ENCODE measurements around the gene CXCL8.
"Not testable (repeated sequence)": the region's sequence is repeated elsewhere in the genome, so short reads cannot be mapped to it uniquely, and the experiment has no call there.

The CXCL8 gene

DNA sequence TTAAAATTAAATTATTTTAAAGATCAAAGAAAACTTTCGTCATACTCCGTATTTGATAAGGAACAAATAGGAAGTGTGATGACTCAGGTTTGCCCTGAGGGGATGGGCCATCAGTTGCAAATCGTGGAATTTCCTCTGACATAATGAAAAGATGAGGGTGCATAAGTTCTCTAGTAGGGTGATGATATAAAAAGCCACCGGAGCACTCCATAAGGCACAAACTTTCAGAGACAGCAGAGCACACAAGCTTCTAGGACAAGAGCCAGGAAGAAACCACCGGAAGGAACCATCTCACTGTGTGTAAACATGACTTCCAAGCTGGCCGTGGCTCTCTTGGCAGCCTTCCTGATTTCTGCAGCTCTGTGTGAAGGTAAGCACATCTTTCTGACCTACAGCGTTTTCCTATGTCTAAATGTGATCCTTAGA lies at the start of gene CXCL8:
Gene CXCL8, plus strand, starts transcription at position 217 of the 426 bp plus-strand sequence. Its CDS starts 90 bp downstream, at position 307.
- no peak within 1 kb of the TSS for H3K27ac ChIP-seq (ENCODE audit: low read length)
- H3K27me3 ChIP-seq (ENCODE audit: insufficient read depth, low read length): no peaks in the 10 kb centered on the region
- no peak within 1 kb of the TSS for H3K4me3 ChIP-seq (ENCODE audit: low read length)
- H3K36me3 ChIP-seq (ENCODE audit: insufficient read depth, low read depth, low read length): no peaks in the 10 kb centered on the region
- H3K9me3 ChIP-seq (ENCODE audit: insufficient read depth, low read depth, low read length): no peaks in the 10 kb centered on the region
- H3K4me1 ChIP-seq (ENCODE audit: insufficient read depth, low read length): no peaks in the 10 kb centered on the region
- no peak within 1 kb of the TSS for H3K9ac ChIP-seq (ENCODE audit: low read depth, low read length)

DNA sequence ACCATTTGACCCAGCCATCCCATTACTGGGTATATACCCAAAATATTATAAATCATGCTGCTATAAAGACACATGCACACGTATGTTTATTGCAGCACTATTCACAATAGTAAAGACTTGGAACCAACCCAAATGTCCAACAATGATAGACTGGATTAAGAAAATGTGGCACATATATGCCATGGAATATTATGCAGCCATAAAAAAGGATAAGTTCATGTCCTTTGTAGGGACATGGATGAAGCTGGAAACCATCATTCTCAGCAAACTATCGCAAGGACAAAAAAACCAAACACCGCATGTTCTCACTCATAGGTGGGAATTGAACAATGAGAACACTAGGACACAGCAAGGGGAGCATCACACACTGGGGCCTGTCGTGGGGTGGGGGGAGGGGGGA lies 49.2 kb upstream of the CXCL8 start:
- H3K36me3 ChIP-seq (ENCODE audit: insufficient read depth, low read depth, low read length); H3K9me3 ChIP-seq (ENCODE audit: insufficient read depth, low read depth, low read length); H3K27me3 ChIP-seq (ENCODE audit: insufficient read depth, low read length); H3K27ac ChIP-seq (ENCODE audit: low read length); H3K9ac ChIP-seq (ENCODE audit: low read depth, low read length); H3K4me3 ChIP-seq (ENCODE audit: low read length); H3K4me1 ChIP-seq (ENCODE audit: insufficient read depth, low read length): not testable (repeated sequence)

DNA sequence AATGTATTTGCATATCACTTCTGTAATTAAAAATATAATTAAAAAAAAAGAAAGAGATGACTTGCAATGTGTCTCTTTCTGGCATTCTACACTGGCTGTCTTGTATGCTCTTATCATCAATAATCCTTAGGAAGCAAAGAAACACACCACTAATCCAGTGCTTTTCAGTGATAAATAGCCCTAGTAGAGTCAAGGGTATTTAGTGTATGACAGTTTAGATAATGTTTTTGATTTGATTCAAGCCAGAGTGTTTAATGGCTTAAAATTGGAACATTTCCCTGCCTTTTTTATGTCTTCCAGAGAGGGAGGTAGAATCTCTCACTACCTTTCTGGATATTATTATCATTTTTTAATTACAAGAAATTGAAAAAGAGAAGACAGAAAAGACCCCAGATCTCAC lies 48.6 kb upstream of the CXCL8 start:
- H3K4me3 ChIP-seq (ENCODE audit: low read length): no peak overlapping the region
- H3K9ac ChIP-seq (ENCODE audit: low read depth, low read length): no peak overlapping the region
- no peaks in the 10 kb centered on the region for H3K27me3 ChIP-seq (ENCODE audit: insufficient read depth, low read length)
- no peaks in the 10 kb centered on the region for H3K4me1 ChIP-seq (ENCODE audit: insufficient read depth, low read length)
- H3K27ac ChIP-seq (ENCODE audit: low read length): no peak overlapping the region
- no peaks in the 10 kb centered on the region for H3K36me3 ChIP-seq (ENCODE audit: insufficient read depth, low read depth, low read length)
- no peaks in the 10 kb centered on the region for H3K9me3 ChIP-seq (ENCODE audit: insufficient read depth, low read depth, low read length)

DNA sequence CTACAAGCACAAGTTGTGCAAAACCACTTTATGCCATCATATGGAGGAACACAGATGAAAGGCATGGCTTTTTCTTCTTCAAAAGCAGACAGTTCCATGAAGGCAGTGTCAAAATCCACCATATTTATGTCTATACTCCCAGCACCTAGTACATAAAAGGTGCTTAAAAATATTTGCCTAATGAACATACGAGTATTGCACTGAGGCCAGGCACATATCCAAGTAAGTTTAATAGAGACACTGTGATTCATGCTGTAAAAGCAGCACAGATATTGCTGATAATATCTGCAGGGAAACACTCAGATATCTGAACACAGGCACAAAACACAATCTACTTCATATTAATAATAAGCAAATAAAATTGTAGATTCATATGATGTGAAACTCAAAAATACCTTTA lies 48.1 kb upstream of the CXCL8 start:
- H3K4me1 ChIP-seq (ENCODE audit: insufficient read depth, low read length): no peaks in the 10 kb centered on the region
- H3K9ac ChIP-seq (ENCODE audit: low read depth, low read length): no peak overlapping the region
- H3K36me3 ChIP-seq (ENCODE audit: insufficient read depth, low read depth, low read length): no peaks in the 10 kb centered on the region
- no peaks in the 10 kb centered on the region for H3K27me3 ChIP-seq (ENCODE audit: insufficient read depth, low read length)
- no peaks in the 10 kb centered on the region for H3K9me3 ChIP-seq (ENCODE audit: insufficient read depth, low read depth, low read length)
- no peak overlapping the region for H3K4me3 ChIP-seq (ENCODE audit: low read length)
- no peak overlapping the region for H3K27ac ChIP-seq (ENCODE audit: low read length)

DNA sequence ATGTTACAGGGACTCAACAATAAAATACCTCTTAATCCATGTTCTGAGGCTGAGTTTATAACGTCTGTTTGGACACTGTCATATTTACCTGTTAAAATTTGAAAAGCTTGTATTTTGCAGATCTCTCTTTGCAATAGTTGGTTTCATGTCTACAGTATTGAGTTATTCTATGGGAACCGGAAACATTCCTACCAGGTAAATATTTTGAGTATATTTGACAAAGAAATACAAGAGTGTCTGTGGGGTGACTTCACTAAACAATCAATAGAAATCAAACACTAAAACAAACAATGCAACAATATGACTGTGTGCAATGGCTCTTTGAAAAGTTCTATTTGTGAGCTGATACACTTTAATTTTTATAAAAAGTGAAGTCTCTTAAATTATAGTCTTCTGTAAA lies 47.7 kb upstream of the CXCL8 start:
- Histone ChIP-seq H3K4me1 (ENCODE audit: insufficient read depth, low read length) (no peaks in the 10 kb centered on the region), H3K36me3 (ENCODE audit: insufficient read depth, low read depth, low read length) (no peaks in the 10 kb centered on the region), H3K9ac (ENCODE audit: low read depth, low read length) (no peak overlapping the region), H3K27me3 (ENCODE audit: insufficient read depth, low read length) (no peaks in the 10 kb centered on the region), H3K4me3 (ENCODE audit: low read length) (no peak overlapping the region), H3K27ac (ENCODE audit: low read length) (no peak overlapping the region), H3K9me3 (ENCODE audit: insufficient read depth, low read depth, low read length) (no peaks in the 10 kb centered on the region)

DNA sequence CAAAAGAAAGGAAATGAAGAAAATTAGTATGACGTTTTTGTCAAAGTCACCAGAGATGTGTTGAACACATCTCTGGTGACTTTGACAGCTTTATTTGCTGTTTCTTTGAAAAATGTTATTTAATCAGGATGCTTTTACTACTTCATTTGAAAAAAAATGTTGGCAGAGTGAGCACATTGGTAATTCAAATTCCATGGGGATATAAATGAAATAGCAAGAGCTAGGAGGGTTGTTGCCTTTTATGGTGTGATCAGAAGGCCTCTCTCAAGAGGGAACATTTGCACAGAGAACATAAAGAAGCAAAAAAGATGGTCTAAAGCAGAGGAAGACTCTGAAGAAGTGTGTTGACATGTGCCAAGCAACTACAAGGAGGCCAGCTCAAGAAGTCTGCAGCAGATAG lies 46.6 kb upstream of the CXCL8 start:
- H3K27ac ChIP-seq (ENCODE audit: low read length): no peak overlapping the region
- H3K9me3 ChIP-seq (ENCODE audit: insufficient read depth, low read depth, low read length): no peaks in the 10 kb centered on the region
- H3K4me1 ChIP-seq (ENCODE audit: insufficient read depth, low read length): 0 out of 2 replicates have a peak, but pooled peaks cover 4% of the 10 kb centered on the region
- no peak overlapping the region for H3K4me3 ChIP-seq (ENCODE audit: low read length)
- H3K27me3 ChIP-seq (ENCODE audit: insufficient read depth, low read length): no peaks in the 10 kb centered on the region
- H3K36me3 ChIP-seq (ENCODE audit: insufficient read depth, low read depth, low read length): no peaks in the 10 kb centered on the region
- no peak overlapping the region for H3K9ac ChIP-seq (ENCODE audit: low read depth, low read length)

DNA sequence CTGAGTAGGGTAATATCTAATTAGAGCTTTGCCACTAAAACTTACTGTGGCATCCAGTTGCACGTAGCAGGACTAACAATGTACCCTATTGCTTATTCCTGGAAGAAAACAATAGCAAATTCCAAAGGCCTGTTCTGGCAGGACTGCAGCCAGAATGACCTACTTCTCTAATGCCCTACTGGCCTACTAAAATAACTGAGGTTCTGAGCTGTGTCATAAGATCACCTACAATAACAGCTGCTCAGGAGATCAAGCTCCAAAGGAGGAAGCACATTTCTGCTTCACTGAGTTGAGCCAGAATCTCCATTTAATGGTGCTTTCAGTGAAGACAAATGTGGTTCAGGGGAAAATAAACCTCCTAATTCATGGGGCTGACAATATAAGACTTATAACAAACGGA lies 42.2 kb upstream of the CXCL8 start:
- Histone ChIP-seq H3K27me3 (ENCODE audit: insufficient read depth, low read length) (no peaks in the 10 kb centered on the region), H3K9me3 (ENCODE audit: insufficient read depth, low read depth, low read length) (no peaks in the 10 kb centered on the region), H3K9ac (ENCODE audit: low read depth, low read length) (no peak overlapping the region), H3K4me1 (ENCODE audit: insufficient read depth, low read length) (0 out of 2 replicates have a peak, but pooled peaks cover 4% of the 10 kb centered on the region), H3K27ac (ENCODE audit: low read length) (no peak overlapping the region), H3K4me3 (ENCODE audit: low read length) (no peak overlapping the region), H3K36me3 (ENCODE audit: insufficient read depth, low read depth, low read length) (no peaks in the 10 kb centered on the region)

DNA sequence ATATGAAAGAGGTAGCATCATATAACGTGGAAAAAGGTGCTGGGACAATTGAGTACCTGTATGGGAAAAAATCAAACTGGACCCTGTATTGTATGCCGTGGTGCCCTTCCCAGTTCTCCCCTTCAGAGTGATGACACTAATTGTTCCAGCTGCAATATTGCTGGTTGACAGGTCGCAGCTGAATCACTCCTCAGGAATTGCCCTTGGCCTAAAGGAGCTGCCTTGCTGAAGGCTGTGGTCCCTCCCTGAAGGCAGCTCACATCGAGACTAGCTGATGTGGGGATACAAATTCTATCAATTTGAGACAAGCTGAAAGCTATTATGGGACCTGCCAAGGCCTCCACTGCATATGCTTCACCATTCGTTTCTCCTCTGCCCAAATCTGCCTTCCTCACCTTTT lies 39.3 kb upstream of the CXCL8 start:
- H3K4me1 ChIP-seq (ENCODE audit: insufficient read depth, low read length): peaks cover 19% of the 10 kb centered on the region

DNA sequence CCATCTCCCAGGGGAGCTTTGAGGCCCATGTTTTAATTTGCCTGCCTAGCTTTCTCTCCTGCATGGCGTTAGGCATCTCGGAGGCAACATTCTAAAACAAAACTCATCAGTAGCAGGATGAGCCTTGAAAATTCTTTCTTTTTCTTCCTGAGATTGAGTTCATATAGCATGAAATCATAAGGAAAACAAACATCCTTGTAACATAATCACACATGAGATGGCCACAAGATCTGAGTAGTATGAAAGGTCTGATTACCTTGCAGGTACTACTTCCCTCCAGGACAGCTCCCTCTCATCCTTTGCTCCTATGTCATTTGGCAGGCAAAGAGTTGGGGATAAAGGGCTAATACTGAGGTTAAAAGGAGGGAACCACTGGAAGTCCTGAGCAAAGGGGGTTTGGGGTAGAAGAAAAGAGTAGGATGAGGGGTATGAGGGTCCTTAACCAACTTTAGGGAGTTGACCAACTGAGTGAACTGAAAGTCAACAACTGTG lies 37.5 kb upstream of the CXCL8 start:
- Histone ChIP-seq H3K27me3 (ENCODE audit: insufficient read depth, low read length) (no peaks in the 10 kb centered on the region), H3K9ac (ENCODE audit: low read depth, low read length) (no peak overlapping the region), H3K36me3 (ENCODE audit: insufficient read depth, low read depth, low read length) (no peaks in the 10 kb centered on the region), H3K4me1 (ENCODE audit: insufficient read depth, low read length) (peaks cover 19% of the 10 kb centered on the region), H3K4me3 (ENCODE audit: low read length) (no peak overlapping the region), H3K27ac (ENCODE audit: low read length) (no peak overlapping the region), H3K9me3 (ENCODE audit: insufficient read depth, low read depth, low read length) (no peaks in the 10 kb centered on the region)

More for the DNA sequence above, 39.3 kb upstream of the CXCL8 start:
- Histone ChIP-seq H3K27ac (ENCODE audit: low read length) (no peak overlapping the region), H3K9ac (ENCODE audit: low read depth, low read length) (no peak overlapping the region), H3K36me3 (ENCODE audit: insufficient read depth, low read depth, low read length) (no peaks in the 10 kb centered on the region), H3K9me3 (ENCODE audit: insufficient read depth, low read depth, low read length) (no peaks in the 10 kb centered on the region), H3K27me3 (ENCODE audit: insufficient read depth, low read length) (no peaks in the 10 kb centered on the region), H3K4me3 (ENCODE audit: low read length) (no peak overlapping the region)

DNA sequence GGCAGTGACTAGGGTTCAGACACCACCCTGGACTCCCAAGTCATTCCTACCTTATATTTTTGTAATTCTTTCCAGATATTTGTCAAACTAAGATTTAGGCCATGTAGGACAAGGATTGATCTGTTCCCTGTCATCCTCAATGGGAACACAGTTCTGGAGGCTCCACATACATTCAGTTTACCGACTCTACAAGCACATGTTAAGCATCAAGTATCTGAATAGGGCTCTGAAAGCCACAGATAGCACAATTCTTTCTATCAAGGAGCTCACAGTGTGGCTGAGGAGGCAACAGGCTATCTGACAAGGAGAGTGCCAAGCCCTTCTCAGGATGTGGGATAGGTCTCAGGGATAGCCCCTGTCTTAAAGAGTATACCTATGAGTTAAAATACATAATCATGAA lies 37.0 kb upstream of the CXCL8 start:
- no peaks in the 10 kb centered on the region for H3K27me3 ChIP-seq (ENCODE audit: insufficient read depth, low read length)
- no peak overlapping the region for H3K9ac ChIP-seq (ENCODE audit: low read depth, low read length)
- H3K27ac ChIP-seq (ENCODE audit: low read length): no peak overlapping the region
- no peak overlapping the region for H3K4me3 ChIP-seq (ENCODE audit: low read length)
- peaks cover 15% of the 10 kb centered on the region for H3K4me1 ChIP-seq (ENCODE audit: insufficient read depth, low read length)
- H3K36me3 ChIP-seq (ENCODE audit: insufficient read depth, low read depth, low read length): no peaks in the 10 kb centered on the region
- no peaks in the 10 kb centered on the region for H3K9me3 ChIP-seq (ENCODE audit: insufficient read depth, low read depth, low read length)

DNA sequence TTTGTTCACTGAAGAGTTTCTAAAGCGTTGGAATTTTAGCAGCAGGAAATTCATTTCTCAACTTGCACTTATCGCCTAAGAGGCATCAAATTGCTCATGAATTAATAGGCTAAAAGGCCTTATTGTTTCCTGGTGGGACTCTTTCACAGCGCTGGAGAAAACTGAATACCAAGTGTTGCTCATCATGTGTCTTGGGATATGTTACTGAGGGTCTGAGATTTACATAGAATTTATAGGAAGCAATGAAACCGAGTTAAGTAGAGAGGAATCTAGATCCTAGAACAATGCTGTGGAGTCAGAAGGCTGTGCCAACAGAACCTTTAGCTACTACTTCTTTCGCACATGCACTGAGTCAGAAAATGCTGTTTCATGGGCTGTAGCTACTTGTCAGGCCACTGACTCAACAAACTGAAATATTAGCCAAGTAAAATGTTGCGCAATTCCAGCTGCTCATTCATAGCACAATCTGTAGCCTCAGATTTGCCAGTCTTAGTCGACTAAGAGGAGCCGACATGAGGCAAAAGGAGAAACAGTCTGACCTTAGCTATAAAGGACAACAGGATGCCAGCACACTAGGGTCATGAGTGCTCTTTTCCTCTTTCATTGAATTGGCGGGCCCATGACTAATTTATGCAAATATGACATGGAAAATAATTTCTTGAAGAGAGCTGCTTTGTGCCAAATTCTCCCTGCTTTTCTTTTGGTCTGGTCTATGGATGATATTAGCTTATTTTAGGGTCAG lies 35.9 kb upstream of the CXCL8 start:
- no peak overlapping the region for H3K9ac ChIP-seq (ENCODE audit: low read depth, low read length)
- no peak overlapping the region for H3K4me3 ChIP-seq (ENCODE audit: low read length)
- no peaks in the 10 kb centered on the region for H3K36me3 ChIP-seq (ENCODE audit: insufficient read depth, low read depth, low read length)
- no peaks in the 10 kb centered on the region for H3K9me3 ChIP-seq (ENCODE audit: insufficient read depth, low read depth, low read length)
- H3K27ac ChIP-seq (ENCODE audit: low read length): no peak overlapping the region
- H3K4me1 ChIP-seq (ENCODE audit: insufficient read depth, low read length): peaks cover 15% of the 10 kb centered on the region
- no peaks in the 10 kb centered on the region for H3K27me3 ChIP-seq (ENCODE audit: insufficient read depth, low read length)

DNA sequence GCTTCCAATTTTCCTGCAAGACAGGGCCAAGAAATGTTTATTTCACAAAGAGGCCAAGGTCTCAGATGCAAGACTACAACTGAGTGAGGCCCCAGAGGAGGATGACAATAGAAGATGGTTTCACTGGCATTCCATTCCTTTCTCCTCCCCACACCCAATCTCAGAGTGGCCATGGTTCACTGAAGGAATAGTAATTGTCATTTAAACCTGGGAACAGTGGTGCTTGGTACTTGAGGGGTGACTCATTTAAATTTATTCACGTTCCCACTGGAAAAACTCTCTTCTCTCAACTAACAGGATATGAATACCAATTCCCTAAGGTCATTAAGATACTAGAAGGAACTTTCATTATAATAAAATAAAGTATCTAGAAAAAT lies 35.3 kb upstream of the CXCL8 start:
- H3K9me3 ChIP-seq (ENCODE audit: insufficient read depth, low read depth, low read length): no peaks in the 10 kb centered on the region
- H3K27me3 ChIP-seq (ENCODE audit: insufficient read depth, low read length): no peaks in the 10 kb centered on the region
- H3K4me1 ChIP-seq (ENCODE audit: insufficient read depth, low read length): peaks cover 15% of the 10 kb centered on the region
- no peaks in the 10 kb centered on the region for H3K36me3 ChIP-seq (ENCODE audit: insufficient read depth, low read depth, low read length)
- no peak overlapping the region for H3K27ac ChIP-seq (ENCODE audit: low read length)
- no peak overlapping the region for H3K4me3 ChIP-seq (ENCODE audit: low read length)
- H3K9ac ChIP-seq (ENCODE audit: low read depth, low read length): no peak overlapping the region
